CD8-positive, alpha-beta memory T cell (primary cell): Measurements from ENCODE around the gene RSAD2. TPM values are rescaled to one million over a fixed set of nuclear protein-coding genes. Genes with fewer than 3 reads are reported as not detected.
"Not testable (repeated sequence)": the region's sequence is repeated elsewhere in the genome, so short reads cannot be mapped to it uniquely, and the experiment has no call there.

Source experiments
- CTCF ChIA-PET: fragments of 350-600 bp; sonication (Branson Sonifier 250); formaldehyde crosslinking; loops from one replicate; lab custom pipeline; 2021; ENCODE audit warnings: antibody characterized with exemption; lab: Charles Lee
- POLR2A ChIA-PET: fragments of 350-600 bp; sonication (Branson Sonifier 250); formaldehyde crosslinking; loops from one replicate; lab custom pipeline; 2021; ENCODE audit warnings: antibody characterized with exemption; lab: Charles Lee
- DNase-seq, 5 donors: peaks; one replicate each; pipeline versions ENCODE4 v3.0.0 to v3.0.0-alpha.2; 2020 to 2022; ENCODE audit warnings: mixed read lengths in 1 of 5
- H3K27ac ChIP-seq: one replicate; pipeline ENCODE4 v1.7.0; 2013; ENCODE audit warnings: low read depth, mild to moderate bottlenecking, low read length, moderate library complexity
- H3K27me3 ChIP-seq: 2 replicates; pipeline ENCODE4 v1.7.0; 2013; ENCODE audit warnings: low read length, mild to moderate bottlenecking; ENCODE audit not compliant: insufficient read depth, poor library complexity, severe bottlenecking
- H3K36me3 ChIP-seq: 2 replicates; pipeline ENCODE4 v1.7.0; 2013; ENCODE audit warnings: mild to moderate bottlenecking, low read length, moderate library complexity; ENCODE audit not compliant: insufficient read depth
- H3K4me1 ChIP-seq: 2 replicates; pipeline ENCODE4 v1.7.0; 2013; ENCODE audit warnings: mild to moderate bottlenecking, low read length, moderate library complexity; ENCODE audit not compliant: insufficient read depth
- H3K4me3 ChIP-seq: 2 replicates; pipeline ENCODE4 v1.7.0; 2013; ENCODE audit warnings: mild to moderate bottlenecking, low read length
- H3K9me3 ChIP-seq: 2 replicates; pipeline ENCODE4 v1.7.0; 2013; ENCODE audit warnings: mild to moderate bottlenecking, low read length
- H3K27ac Mint-ChIP-seq, 8 donors: one replicate each; pipeline ENCODE4 v1.8.0; 2020 to 2021; ENCODE audit warnings: mixed read lengths in 8 of 8, mild to moderate bottlenecking in 6 of 8, inconsistent platforms in 3 of 8, moderate library complexity in 3 of 8
- H3K27me3 Mint-ChIP-seq, 2 donors: one replicate each; pipeline ENCODE4 v1.8.0; 2020 to 2021; ENCODE audit warnings: mixed read lengths in 2 of 2, mild to moderate bottlenecking in 1 of 2, moderate library complexity in 1 of 2
- H3K36me3 Mint-ChIP-seq, 3 donors: one replicate each; pipeline ENCODE4 v1.8.0; 2020 to 2021; ENCODE audit warnings: mixed read lengths in 3 of 3, inconsistent platforms in 1 of 3, mild to moderate bottlenecking in 1 of 3
- H3K4me1 Mint-ChIP-seq, 3 donors: one replicate each; pipeline ENCODE4 v1.8.0; 2020 to 2021; ENCODE audit warnings: mixed read lengths in 3 of 3, inconsistent platforms in 1 of 3, mild to moderate bottlenecking in 1 of 3
- H3K4me3 Mint-ChIP-seq, 7 donors: one replicate each; pipeline ENCODE4 v1.8.0; 2020 to 2021; ENCODE audit warnings: mixed read lengths in 7 of 7, mild to moderate bottlenecking in 6 of 7, moderate library complexity in 4 of 7, inconsistent platforms in 2 of 7
- H3K9me3 Mint-ChIP-seq, 5 donors: one replicate each; pipeline ENCODE4 v1.8.0; 2020 to 2022; ENCODE audit warnings: mixed read lengths in 5 of 5, mild to moderate bottlenecking in 3 of 5, moderate library complexity in 2 of 5, inconsistent platforms in 1 of 5
- polyA plus RNA-seq: library from polyadenylated mRNA; unstranded; fragments of 300-500 nt; fragmentation: Illumina TruSeq; gene quantifications from one replicate; pipeline ENCODE4 v1.2.3, GENCODE V29; 2021
- total RNA-seq, 2 experiments: library from RNA; stranded (reverse); gene quantifications; one replicate each; pipeline ENCODE4 v1.2.3, GENCODE V29; 2021

The RSAD2 gene
- total and polyA plus RNA-seq, 3 experiments from 2014 or later = 0.85 to 7.6 (median 1.00) TPM

DNA sequence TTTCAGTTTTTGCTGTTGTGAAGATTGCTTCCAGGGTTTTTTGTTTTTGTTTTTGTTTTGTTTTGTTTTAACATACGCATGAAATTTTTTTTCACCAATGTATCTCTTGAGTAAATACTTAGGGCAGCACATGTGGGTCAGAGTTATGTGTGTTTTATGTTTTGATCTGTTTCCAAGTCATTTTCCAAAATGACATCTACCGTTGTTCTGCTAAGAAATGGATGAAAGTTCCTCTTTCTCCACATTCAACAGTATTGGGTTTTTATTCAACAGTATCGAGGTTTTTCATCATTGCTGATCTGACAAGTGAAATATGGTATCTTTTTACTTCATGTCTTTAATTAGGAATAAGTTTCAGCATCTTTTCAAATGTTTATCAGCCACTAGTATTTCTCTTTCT lies 56.3 kb downstream of the RSAD2 start:
- H3K9me3 Mint-ChIP-seq = peaks cover 0 to 10% (median 2%) of the 10 kb centered on the region in 5 donors
- Histone ChIP-seq H3K27ac (no peak overlapping the region), H3K9me3 (peaks cover 3% of the 10 kb centered on the region), H3K36me3 (no peaks in the 10 kb centered on the region), H3K4me1 (peaks cover 36% of the 10 kb centered on the region), H3K4me3 (no peak overlapping the region), H3K27me3 (no peaks in the 10 kb centered on the region)
- H3K27me3 Mint-ChIP-seq = no peaks in the 10 kb centered on the region
- peak overlapping the region in 3 of 8 donors; percentile 15 to 53 (median 40) for H3K27ac Mint-ChIP-seq
- no peak for DNase-seq
- no peak overlapping the region for H3K4me3 Mint-ChIP-seq
- ChIA-PET POLR2A (interaction anchor here (0.7 kb wide), 1 partner anchor 15 kb away, joined by 3 read pairs; no protein-coding TSS in a partner anchor), CTCF (interaction anchor here (1.3 to 2.1 kb wide), 3 partner anchors 16 to 110 kb away, joined by 3 to 7 read pairs (median 4); no protein-coding TSS in a partner anchor)
- peaks cover 49 to 86% (median 79%) of the 10 kb centered on the region in 3 donors for H3K4me1 Mint-ChIP-seq
- H3K36me3 Mint-ChIP-seq = peaks cover 3 to 15% (median 10%) of the 10 kb centered on the region in 3 donors

DNA sequence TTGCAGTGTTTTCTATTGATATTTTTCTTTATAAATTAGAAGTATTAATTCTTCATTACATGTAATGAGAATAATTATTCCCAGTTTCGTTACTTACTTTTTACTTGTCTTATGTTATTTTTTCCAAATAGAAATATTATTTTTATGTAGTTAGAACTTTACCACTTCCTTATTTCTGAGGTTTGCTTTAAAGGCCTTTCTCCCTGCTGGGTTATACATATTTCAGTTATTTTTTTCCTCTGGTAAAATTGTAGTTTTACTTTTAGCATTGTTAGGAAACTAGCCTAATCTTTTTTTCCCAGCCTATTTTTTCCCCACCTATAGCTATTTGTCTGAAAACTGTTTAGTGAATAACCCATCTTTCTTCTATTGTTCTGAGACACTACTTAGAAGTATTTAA lies 56.8 kb downstream of the RSAD2 start:
- Histone ChIP-seq H3K4me3 (no peak overlapping the region), H3K36me3 (no peaks in the 10 kb centered on the region), H3K27ac (no peak overlapping the region), H3K9me3 (peaks cover 3% of the 10 kb centered on the region), H3K4me1 (peaks cover 32% of the 10 kb centered on the region), H3K27me3 (no peaks in the 10 kb centered on the region)
- ChIA-PET POLR2A (no interaction called here), CTCF (interaction anchor here (1.7 kb wide), 1 partner anchor 18 kb away, joined by 4 read pairs; no protein-coding TSS in a partner anchor)
- Mint-ChIP-seq H3K36me3 (peaks cover 3 to 15% (median 10%) of the 10 kb centered on the region in 3 donors), H3K4me3 (no peak overlapping the region), H3K27ac (peak overlapping the region in 1 of 8 donors; percentile 62), H3K9me3 (peaks cover 0 to 10% (median 2%) of the 10 kb centered on the region in 5 donors), H3K27me3 (no peaks in the 10 kb centered on the region), H3K4me1 (peaks cover 48 to 86% (median 79%) of the 10 kb centered on the region in 3 donors)
- DNase-seq = no peak

DNA sequence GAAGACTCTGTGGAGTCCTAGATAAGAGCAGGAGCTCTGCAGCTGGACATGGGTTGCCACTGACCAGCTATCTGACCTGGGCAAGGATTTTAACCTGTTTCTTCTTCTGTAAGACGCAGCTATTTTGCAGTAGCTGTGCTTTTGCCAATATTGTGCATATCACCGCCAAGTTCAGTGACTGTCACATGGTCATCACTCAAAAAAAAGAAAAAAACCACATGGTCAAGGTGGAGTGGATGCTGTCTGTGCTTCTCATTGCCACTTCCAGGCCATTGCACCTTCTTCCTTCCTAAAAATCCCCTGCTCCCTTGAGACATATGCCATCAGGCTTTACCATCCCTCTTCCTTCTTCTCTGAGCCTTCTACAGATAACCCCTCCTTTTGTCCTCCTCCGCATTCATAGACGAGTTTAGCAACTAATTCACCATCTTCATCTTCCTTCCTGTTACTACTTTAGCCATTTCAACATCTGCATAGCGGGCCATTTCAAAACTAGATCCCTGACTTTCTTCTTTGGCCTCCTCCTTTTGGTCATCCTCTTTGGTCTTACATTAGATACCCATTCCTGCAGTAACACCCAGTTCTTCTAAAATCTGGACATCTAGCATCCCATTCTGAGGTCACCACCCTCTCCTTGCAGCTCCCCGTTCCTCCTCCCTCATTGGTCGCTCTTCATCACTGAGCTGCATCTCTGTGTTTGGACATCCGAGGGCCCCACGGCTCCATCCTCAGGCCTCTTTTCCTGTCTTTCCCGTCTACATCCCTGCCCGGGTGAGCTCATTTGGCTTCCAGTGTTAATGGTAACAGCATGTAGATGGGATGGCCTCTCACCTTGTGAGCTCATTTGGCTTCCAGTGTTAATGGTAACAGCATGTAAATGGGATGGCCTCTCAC lies 57.4 kb downstream of the RSAD2 start:
- Histone ChIP-seq H3K4me3 (no peak overlapping the region), H3K27me3 (no peaks in the 10 kb centered on the region), H3K27ac (no peak overlapping the region), H3K4me1 (peaks cover 26% of the 10 kb centered on the region), H3K36me3 (no peaks in the 10 kb centered on the region), H3K9me3 (peaks cover 3% of the 10 kb centered on the region)
- no peaks in the 10 kb centered on the region for H3K27me3 Mint-ChIP-seq
- peak overlapping the region in 2 of 8 donors; percentile 62 to 71 for H3K27ac Mint-ChIP-seq
- no peak for DNase-seq
- peaks cover 3 to 15% (median 10%) of the 10 kb centered on the region in 3 donors for H3K36me3 Mint-ChIP-seq
- POLR2A ChIA-PET = no interaction called here
- H3K9me3 Mint-ChIP-seq = peaks cover 0 to 10% (median 2%) of the 10 kb centered on the region in 5 donors
- H3K4me1 Mint-ChIP-seq = peaks cover 42 to 80% (median 72%) of the 10 kb centered on the region in 3 donors
- CTCF ChIA-PET = interaction anchor here (1.7 kb wide), 1 partner anchor 18 kb away, joined by 4 read pairs; no protein-coding TSS in a partner anchor
- no peak overlapping the region for H3K4me3 Mint-ChIP-seq

DNA sequence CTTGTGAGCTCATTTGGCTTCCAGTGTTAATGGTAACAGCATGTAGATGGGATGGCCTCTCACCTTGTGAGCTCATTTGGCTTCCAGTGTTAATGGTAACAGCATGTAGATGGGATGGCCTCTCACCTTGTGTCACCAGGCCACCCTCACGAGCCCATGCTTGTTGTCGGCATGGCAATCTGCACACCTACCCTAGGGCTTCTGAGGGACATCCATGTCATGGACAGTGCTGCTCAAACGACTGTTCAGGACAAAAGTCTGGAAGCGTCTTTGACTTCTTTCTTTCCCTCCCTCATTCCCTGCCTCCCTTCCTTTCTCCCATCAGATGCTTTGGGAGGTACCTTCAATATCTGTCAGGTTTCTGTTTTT lies 58.1 kb downstream of the RSAD2 start:
- H3K27ac Mint-ChIP-seq, H3K4me3 ChIP-seq, H3K9me3 ChIP-seq, POLR2A ChIA-PET, H3K27me3 Mint-ChIP-seq, H3K27me3 ChIP-seq, H3K27ac ChIP-seq, H3K36me3 ChIP-seq, DNase-seq: not testable (repeated sequence)
- Mint-ChIP-seq H3K4me3 (peak overlapping the region in 1 of 7 donors; percentile 11), H3K9me3 (peaks cover 0 to 10% (median 2%) of the 10 kb centered on the region in 5 donors), H3K36me3 (peaks cover 3 to 15% (median 10%) of the 10 kb centered on the region in 3 donors), H3K4me1 (peaks cover 42 to 79% (median 71%) of the 10 kb centered on the region in 3 donors)
- CTCF ChIA-PET = interaction anchor here (1.7 kb wide), 1 partner anchor 19 kb away, joined by 4 read pairs; no protein-coding TSS in a partner anchor
- peaks cover 26% of the 10 kb centered on the region for H3K4me1 ChIP-seq

DNA sequence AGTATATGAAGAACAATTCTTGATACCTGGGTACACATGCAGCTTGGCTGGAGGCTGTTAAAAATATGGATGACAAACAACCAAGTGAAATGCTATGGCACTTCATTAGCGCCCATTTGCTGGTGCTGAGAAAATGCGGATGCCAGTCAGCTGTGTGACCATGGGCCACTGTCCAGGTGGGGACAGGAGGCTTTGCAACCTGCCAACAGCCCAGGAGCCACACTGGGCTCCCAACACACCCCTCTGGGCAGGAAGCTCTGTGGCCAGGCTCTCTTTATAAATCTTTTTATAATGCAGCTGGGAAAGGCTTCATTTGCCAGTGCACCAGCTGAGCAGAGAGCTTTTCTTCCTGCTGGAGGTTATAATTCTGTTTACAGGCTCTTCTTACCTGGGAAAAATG lies 59.6 kb downstream of the RSAD2 start:
- Mint-ChIP-seq H3K9me3 (peaks cover 0 to 3% (median 0%) of the 10 kb centered on the region in 5 donors), H3K4me3 (no peak overlapping the region), H3K27me3 (no peaks in the 10 kb centered on the region), H3K4me1 (peaks cover 48 to 68% (median 64%) of the 10 kb centered on the region in 3 donors), H3K27ac (no peak overlapping the region), H3K36me3 (peaks cover 8 to 23% (median 15%) of the 10 kb centered on the region in 3 donors)
- Histone ChIP-seq H3K4me1 (peaks cover 26% of the 10 kb centered on the region), H3K36me3 (peaks cover 14% of the 10 kb centered on the region), H3K27me3 (no peaks in the 10 kb centered on the region), H3K9me3 (no peaks in the 10 kb centered on the region), H3K27ac (no peak overlapping the region), H3K4me3 (no peak overlapping the region)
- ChIA-PET POLR2A (no interaction called here), CTCF (interaction anchor here (1.0 to 2.0 kb wide), 2 partner anchors 21 to 80 kb away, joined by 3 to 6 read pairs; no protein-coding TSS in a partner anchor)
- DNase-seq = no peak

DNA sequence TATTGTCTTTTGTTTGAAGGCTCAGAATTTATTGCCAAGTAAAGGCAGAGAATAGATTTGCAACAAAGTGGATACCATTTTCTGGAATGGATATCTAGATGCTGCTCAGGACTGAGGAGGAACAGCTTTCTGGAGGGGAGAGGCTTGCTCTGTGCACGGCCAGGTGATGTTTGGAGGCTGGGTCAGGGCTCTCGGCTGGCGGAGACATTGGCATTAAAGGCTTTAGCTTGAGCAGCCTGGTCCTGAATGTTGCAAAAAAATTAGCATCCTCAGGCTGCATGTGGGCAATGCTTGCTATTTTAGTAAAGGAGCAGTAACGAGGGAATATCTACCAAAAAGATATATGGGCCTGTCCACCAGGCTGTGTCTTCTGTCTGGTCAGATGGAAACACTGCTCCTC lies 60.0 kb downstream of the RSAD2 start:
- Histone ChIP-seq H3K27me3 (no peaks in the 10 kb centered on the region), H3K4me1 (peaks cover 26% of the 10 kb centered on the region), H3K4me3 (no peak overlapping the region), H3K27ac (no peak overlapping the region), H3K9me3 (no peaks in the 10 kb centered on the region), H3K36me3 (peaks cover 18% of the 10 kb centered on the region)
- ChIA-PET CTCF (interaction anchor here (1.0 to 2.0 kb wide), 2 partner anchors 21 to 80 kb away, joined by 3 to 6 read pairs; no protein-coding TSS in a partner anchor), POLR2A (no interaction called here)
- no peaks in the 10 kb centered on the region for H3K9me3 Mint-ChIP-seq
- peak overlapping the region in 1 of 8 donors; percentile 24 for H3K27ac Mint-ChIP-seq
- DNase-seq = no peak
- H3K27me3 Mint-ChIP-seq = no peaks in the 10 kb centered on the region
- peaks cover 48 to 66% (median 59%) of the 10 kb centered on the region in 3 donors for H3K4me1 Mint-ChIP-seq
- no peak overlapping the region for H3K4me3 Mint-ChIP-seq
- H3K36me3 Mint-ChIP-seq = peaks cover 8 to 26% (median 19%) of the 10 kb centered on the region in 3 donors

DNA sequence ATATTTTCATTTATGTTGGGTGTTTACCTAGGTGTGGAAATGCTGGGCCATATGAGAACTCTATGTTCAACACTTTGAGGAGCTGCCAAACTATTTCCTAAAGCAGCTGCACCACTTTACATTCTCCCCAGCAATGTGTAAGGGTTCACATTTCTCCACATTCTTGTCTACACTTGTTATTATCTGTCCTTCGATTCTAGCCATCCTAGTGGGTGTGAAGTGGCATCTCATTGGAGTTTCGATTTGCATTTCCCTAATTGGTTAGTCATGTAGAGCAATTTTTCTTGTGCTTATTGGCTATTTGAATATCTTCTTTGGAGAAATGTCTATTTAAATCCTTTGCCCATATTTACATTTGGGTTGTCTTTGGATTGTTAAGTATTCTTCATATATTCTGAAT lies 61.5 kb downstream of the RSAD2 start:
- Mint-ChIP-seq H3K27me3 (no peaks in the 10 kb centered on the region), H3K36me3 (peaks cover 15 to 38% (median 34%) of the 10 kb centered on the region in 3 donors), H3K4me1 (peaks cover 45 to 65% (median 57%) of the 10 kb centered on the region in 3 donors), H3K9me3 (no peaks in the 10 kb centered on the region), H3K4me3 (no peak overlapping the region), H3K27ac (peak overlapping the region in 1 of 8 donors; percentile 19)
- Histone ChIP-seq H3K27ac (no peak overlapping the region), H3K36me3 (peaks cover 19% of the 10 kb centered on the region), H3K9me3 (no peaks in the 10 kb centered on the region), H3K4me1 (peaks cover 21% of the 10 kb centered on the region), H3K4me3 (no peak overlapping the region), H3K27me3 (no peaks in the 10 kb centered on the region)
- DNase-seq = no peak
- ChIA-PET CTCF (no interaction called here), POLR2A (no interaction called here)
